Naive thymus-derived CD8-positive, alpha-beta T cell (primary cell): ENCODE measurements around the gene GPR35. TPM values are rescaled to one million over a fixed set of nuclear protein-coding genes. Genes with fewer than 3 reads are reported as not detected.

Experiments used
- ATAC-seq, 2 donors: fragments of 150-1000 bp; cut with Tn5 transposase in 1 of 2; sonication (Bioruptor Pico), chemical (Tn5 transposase) in 1 of 2; 1 replicate in 1 of 2; 2 replicates in 1 of 2; pipeline ENCODE4 v1.10.0; 2021; ENCODE audit warnings: mild to moderate bottlenecking in 2 of 2, moderate library complexity in 2 of 2
- POLR2A ChIA-PET: fragments of 350-600 bp; sonication (Branson Sonifier 250); formaldehyde crosslinking; loops from one replicate; lab custom pipeline; 2021; ENCODE audit warnings: antibody characterized with exemption; lab: Charles Lee
- DNase-seq, 10 donors: peaks; one replicate each; pipeline versions ENCODE4 v3.0.0 to v3.0.0-alpha.2; 2020 to 2022
- H3K27ac Mint-ChIP-seq, 10 donors: one replicate each; pipeline ENCODE4 v1.8.0; 2020 to 2022; ENCODE audit warnings: mild to moderate bottlenecking in 10 of 10, mixed read lengths in 10 of 10, moderate library complexity in 4 of 10, inconsistent platforms in 1 of 10
- H3K27me3 Mint-ChIP-seq, 5 donors: one replicate each; pipeline ENCODE4 v1.8.0; 2021 to 2022; ENCODE audit warnings: mixed read lengths in 5 of 5
- H3K36me3 Mint-ChIP-seq, 3 donors: one replicate each; pipeline ENCODE4 v1.8.0; 2020 to 2022; ENCODE audit warnings: mixed read lengths in 3 of 3, mild to moderate bottlenecking in 2 of 3, inconsistent platforms in 1 of 3
- H3K4me1 Mint-ChIP-seq, 4 donors: one replicate each; pipeline ENCODE4 v1.8.0; 2021 to 2022; ENCODE audit warnings: mixed read lengths in 4 of 4
- H3K4me3 Mint-ChIP-seq, 10 donors: one replicate each; pipeline ENCODE4 v1.8.0; 2020 to 2022; ENCODE audit warnings: mild to moderate bottlenecking in 10 of 10, mixed read lengths in 10 of 10, moderate library complexity in 6 of 10, inconsistent platforms in 1 of 10
- H3K9me3 Mint-ChIP-seq, 9 donors: one replicate each; pipeline ENCODE4 v1.8.0; 2020 to 2022; ENCODE audit warnings: mixed read lengths in 9 of 9, mild to moderate bottlenecking in 3 of 9, inconsistent platforms in 1 of 9, moderate library complexity in 1 of 9
- polyA plus RNA-seq, 3 donors: library from polyadenylated mRNA; unstranded; fragments of 300-500 nt; fragmentation: Illumina TruSeq; gene quantifications; one replicate each; pipeline ENCODE4 v1.2.3, GENCODE V29; 2021
- total RNA-seq, 8 experiments: library from RNA in 2 of 8; stranded (reverse) in 2 of 8; gene quantifications; one replicate each; pipeline ENCODE4 v1.2.3 and lab custom pipeline; 2021 to 2026

GPR35 gene
- total and polyA plus RNA-seq, 5 experiments from 2014 or later, result 1.3 to 9.8 (median 1.7) TPM

- Mint-ChIP-seq H3K9me3 (no peaks in the 10 kb centered on the region), H3K27ac (no peak overlapping the region), H3K27me3 (no peaks in the 10 kb centered on the region), H3K36me3 (peaks cover 0 to 16% (median 0%) of the 10 kb centered on the region in 3 donors), H3K4me1 (peaks cover 0 to 7% (median under 1%) of the 10 kb centered on the region in 4 donors), H3K4me3 (no peak overlapping the region)
- DNase-seq, result peak in 1 of 10 donors; percentile 59
- no peak for ATAC-seq
- POLR2A ChIA-PET, result no interaction called here
These were observed 26.9 kb upstream of the GPR35 start for GRCh38 chr2:240598311-240598911.

DNA sequence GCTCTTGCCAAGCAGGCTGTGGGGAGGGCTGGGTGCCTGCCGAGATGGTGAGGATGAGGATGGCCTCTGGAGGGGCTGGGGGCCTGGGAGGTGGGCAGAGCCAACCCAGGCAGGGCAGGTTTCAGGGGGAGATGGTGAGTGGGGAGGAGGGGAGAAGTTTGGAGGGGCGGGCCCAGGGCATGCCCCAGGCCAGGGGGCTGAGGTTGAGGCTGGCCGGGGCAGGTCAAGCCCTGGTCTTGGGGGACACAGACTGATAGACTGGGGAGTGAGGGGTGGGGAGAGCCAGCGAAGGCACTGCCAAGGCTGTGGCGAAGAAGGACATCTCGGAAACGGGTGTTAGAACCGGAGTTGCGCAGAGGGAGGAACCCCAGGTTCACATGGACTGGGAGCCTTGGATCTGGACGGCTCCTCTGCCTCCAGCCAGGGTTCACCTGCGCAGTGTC is 26.1 kb upstream of the GPR35 start:
- no peaks in the 10 kb centered on the region for H3K27me3 Mint-ChIP-seq
- peak overlapping the region in 3 of 10 donors; percentile 33 to 88 (median 78) for H3K27ac Mint-ChIP-seq
- H3K9me3 Mint-ChIP-seq, result no peaks in the 10 kb centered on the region
- ATAC-seq, result no peak
- POLR2A ChIA-PET, result no interaction called here
- peak in 1 of 10 donors; percentile 46 for DNase-seq
- peaks cover 0 to 16% (median 0%) of the 10 kb centered on the region in 3 donors for H3K36me3 Mint-ChIP-seq
- H3K4me3 Mint-ChIP-seq, result no peak overlapping the region
- peaks cover 0 to 7% (median under 1%) of the 10 kb centered on the region in 4 donors for H3K4me1 Mint-ChIP-seq

DNA sequence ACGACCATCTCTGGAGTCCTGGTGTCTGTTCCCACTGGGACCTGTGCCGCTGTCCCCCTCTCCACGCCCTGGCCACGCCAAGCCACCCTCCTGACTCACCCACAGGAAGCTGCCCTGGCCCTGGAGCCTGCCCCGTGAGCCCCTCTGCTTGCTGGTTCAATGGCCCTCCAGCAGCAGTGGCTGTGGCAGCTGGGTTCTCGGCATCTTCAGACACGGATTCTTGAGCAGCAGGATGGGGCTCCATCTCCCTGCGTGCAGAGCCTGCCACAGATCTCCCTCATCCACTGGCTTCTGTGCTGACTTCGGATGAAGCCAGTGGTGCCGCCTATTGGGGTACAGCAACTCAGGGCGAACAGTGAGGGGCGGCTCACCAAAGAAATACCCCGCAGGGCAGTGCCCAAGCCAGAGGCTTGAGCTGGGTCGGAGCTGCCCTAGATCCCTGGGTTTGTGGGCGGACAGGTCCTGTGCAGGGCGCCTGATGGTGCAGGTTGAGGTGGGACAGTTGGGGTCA is 24.8 kb upstream of the GPR35 start:
- Mint-ChIP-seq H3K4me1 (peaks cover 2 to 8% (median 5%) of the 10 kb centered on the region in 4 donors), H3K9me3 (no peaks in the 10 kb centered on the region), H3K27ac (peak overlapping the region in 2 of 10 donors; percentile 46 to 74), H3K4me3 (no peak overlapping the region), H3K27me3 (no peaks in the 10 kb centered on the region), H3K36me3 (peaks cover 0 to 16% (median 0%) of the 10 kb centered on the region in 3 donors)
- ATAC-seq (no peak), DNase-seq (peak in 1 of 10 donors; percentile 59)
- POLR2A ChIA-PET, result no interaction called here

GRCh38 chr2:240601061-240601830 is 24.0 kb upstream of the GPR35 start:
- Mint-ChIP-seq H3K36me3 (peaks cover 0 to 12% (median 0%) of the 10 kb centered on the region in 3 donors), H3K4me1 (peaks cover 2 to 6% (median 4%) of the 10 kb centered on the region in 4 donors), H3K4me3 (no peak overlapping the region), H3K27ac (peak overlapping the region in 4 of 10 donors; percentile 19 to 79 (median 56)), H3K27me3 (no peaks in the 10 kb centered on the region), H3K9me3 (no peaks in the 10 kb centered on the region)
- no peak for ATAC-seq
- peak in 1 of 10 donors; percentile 56 for DNase-seq
- POLR2A ChIA-PET, result no interaction called here

DNA sequence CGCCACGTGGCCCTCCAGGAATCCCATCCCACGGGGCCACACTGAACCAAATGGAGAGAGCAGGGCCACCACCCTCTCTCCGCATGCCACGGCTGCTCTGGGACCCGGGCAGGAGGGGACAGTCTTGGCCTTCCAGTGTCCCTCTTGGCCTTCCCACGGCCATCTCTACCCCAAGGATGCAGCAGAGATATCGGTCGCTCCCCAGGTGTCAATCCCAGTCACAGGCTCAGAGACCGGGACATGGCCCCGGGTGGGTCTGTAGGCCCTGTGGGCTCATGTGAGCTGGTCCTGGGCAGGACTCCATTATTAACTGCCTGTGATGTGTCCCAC is 23.5 kb upstream of the GPR35 start:
- no peaks in the 10 kb centered on the region for H3K9me3 Mint-ChIP-seq
- peaks cover 2 to 6% (median 4%) of the 10 kb centered on the region in 4 donors for H3K4me1 Mint-ChIP-seq
- H3K36me3 Mint-ChIP-seq, result peaks cover 0 to 13% (median 0%) of the 10 kb centered on the region in 3 donors
- H3K27ac Mint-ChIP-seq, result peak overlapping the region in 3 of 10 donors; percentile 19 to 79 (median 41)
- POLR2A ChIA-PET, result no interaction called here
- DNase-seq (peak in 1 of 10 donors; percentile 18), ATAC-seq (no peak)
- no peaks in the 10 kb centered on the region for H3K27me3 Mint-ChIP-seq
- no peak overlapping the region for H3K4me3 Mint-ChIP-seq

DNA sequence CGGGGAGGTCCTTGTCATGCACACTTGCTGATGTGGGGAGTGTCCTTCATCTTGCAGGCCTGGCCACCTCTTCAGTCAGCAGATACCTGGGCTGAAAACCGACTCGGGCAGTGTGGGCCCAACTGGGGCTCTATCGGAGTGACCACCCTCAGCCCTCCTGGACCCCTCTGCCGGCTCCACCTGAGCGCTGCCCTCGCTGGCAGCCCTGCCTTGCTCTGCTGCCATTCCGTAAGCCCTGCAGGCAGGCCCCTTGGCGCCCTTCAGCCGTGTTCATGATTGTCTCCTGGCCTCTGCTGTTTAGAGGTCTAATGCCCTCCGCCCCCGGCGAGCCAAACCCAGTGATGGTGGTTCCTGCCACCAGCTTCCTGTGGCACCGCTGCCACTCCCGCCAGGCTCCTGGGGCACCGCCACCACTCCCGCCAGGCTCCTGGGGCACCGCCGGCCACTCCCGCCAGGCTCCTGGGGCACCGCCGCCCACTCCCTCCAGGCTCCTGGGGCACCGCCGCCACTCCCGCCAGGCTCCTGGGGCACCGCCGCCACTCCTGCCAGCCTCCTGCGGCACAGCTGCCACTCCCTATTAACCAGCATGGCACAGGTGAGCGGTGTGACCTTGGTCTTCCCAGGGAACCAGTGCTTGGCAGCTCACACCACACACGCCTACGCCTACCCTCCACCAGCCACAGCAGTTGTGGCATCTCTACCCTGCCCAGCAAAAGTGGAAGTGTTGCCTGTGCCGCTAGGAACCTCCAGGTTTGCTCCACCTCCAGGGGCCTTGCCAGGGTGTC is 22.8 kb upstream of the GPR35 start:
- Mint-ChIP-seq H3K4me1 (peaks cover 2 to 6% (median 4%) of the 10 kb centered on the region in 4 donors), H3K36me3 (peaks cover 0 to 11% (median 0%) of the 10 kb centered on the region in 3 donors), H3K4me3 (no peak overlapping the region), H3K27me3 (no peaks in the 10 kb centered on the region), H3K9me3 (no peaks in the 10 kb centered on the region), H3K27ac (peak overlapping the region in 1 of 10 donors; percentile 19)
- DNase-seq (peak in 1 of 10 donors; percentile 54), ATAC-seq (no peak)
- POLR2A ChIA-PET, result no interaction called here

- Mint-ChIP-seq H3K4me3 (no peak overlapping the region), H3K9me3 (no peaks in the 10 kb centered on the region), H3K27me3 (no peaks in the 10 kb centered on the region), H3K4me1 (peaks cover 2 to 6% (median 4%) of the 10 kb centered on the region in 4 donors), H3K36me3 (peaks cover 0 to 11% (median 0%) of the 10 kb centered on the region in 3 donors), H3K27ac (peak overlapping the region in 3 of 10 donors; percentile 56 to 79 (median 69))
- DNase-seq (peak in 1 of 10 donors; percentile 42), ATAC-seq (no peak)
- POLR2A ChIA-PET, result no interaction called here
These were observed 22.0 kb upstream of the GPR35 start for GRCh38 chr2:240603081-240603835.

DNA sequence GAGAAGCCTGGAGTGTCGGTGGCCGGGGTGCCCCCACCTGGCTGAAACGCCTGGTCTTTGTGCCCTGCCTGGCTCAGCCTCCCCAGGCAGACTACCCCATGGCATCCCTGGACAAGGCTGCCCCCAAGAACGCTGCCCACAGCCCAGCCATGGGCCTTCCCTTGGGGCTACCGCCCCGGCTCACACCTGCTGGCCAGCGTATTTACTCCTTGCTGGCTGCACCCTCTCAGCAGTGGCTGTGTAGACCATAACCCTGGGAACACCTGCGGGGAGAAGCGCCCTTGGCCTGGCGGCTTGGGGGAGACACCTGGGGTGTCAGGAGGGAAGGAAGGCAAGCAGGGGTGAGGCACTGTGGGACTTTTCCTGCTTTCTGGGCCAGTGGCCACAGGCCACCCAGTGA is 21.4 kb upstream of the GPR35 start:
- DNase-seq (peak in 1 of 10 donors; percentile 52), ATAC-seq (no peak)
- Mint-ChIP-seq H3K4me3 (no peak overlapping the region), H3K4me1 (peaks cover 2 to 6% (median 4%) of the 10 kb centered on the region in 4 donors), H3K9me3 (no peaks in the 10 kb centered on the region), H3K27ac (no peak overlapping the region), H3K36me3 (peaks cover 0 to 11% (median 0%) of the 10 kb centered on the region in 3 donors), H3K27me3 (no peaks in the 10 kb centered on the region)
- POLR2A ChIA-PET, result interaction anchor here (0.6 to 1.3 kb wide), 2 partner anchors 17 to 1054 kb away, joined by 4 to 6 read pairs; partner anchors contain the start of gene CAPN10

GRCh38 chr2:240604291-240604938 is 20.9 kb upstream of the GPR35 start:
- POLR2A ChIA-PET, result interaction anchor here (0.6 to 1.3 kb wide), 2 partner anchors 18 to 1053 kb away, joined by 4 to 6 read pairs; partner anchors contain the start of gene CAPN10
- DNase-seq (no peak), ATAC-seq (no peak)
- Mint-ChIP-seq H3K9me3 (no peaks in the 10 kb centered on the region), H3K4me1 (peaks cover 2 to 5% (median 3%) of the 10 kb centered on the region in 4 donors), H3K4me3 (no peak overlapping the region), H3K36me3 (peaks cover 0 to 8% (median 0%) of the 10 kb centered on the region in 3 donors), H3K27me3 (no peaks in the 10 kb centered on the region), H3K27ac (peak overlapping the region in 7 of 10 donors; percentile 2 to 86 (median 44))

GRCh38 chr2:240604939-240605716 is 20.2 kb upstream of the GPR35 start:
- Mint-ChIP-seq H3K9me3 (no peaks in the 10 kb centered on the region), H3K27me3 (no peaks in the 10 kb centered on the region), H3K4me1 (peaks cover 2 to 5% (median 3%) of the 10 kb centered on the region in 4 donors), H3K36me3 (peaks cover 0 to 5% (median 0%) of the 10 kb centered on the region in 3 donors), H3K4me3 (no peak overlapping the region), H3K27ac (peak overlapping the region in 6 of 10 donors; percentile 2 to 86 (median 48))
- POLR2A ChIA-PET, result interaction anchor here (1.3 kb wide), 1 partner anchor 19 kb away, joined by 4 read pairs; the partner anchor contains the start of gene CAPN10
- DNase-seq, result peak in 1 of 10 donors; percentile 41
- no peak for ATAC-seq
